H9 (cell line): ENCODE data around the gene AQP2. TPM values are rescaled to one million over a fixed set of nuclear protein-coding genes. Genes with fewer than 3 reads are reported as not detected.

Source experiments
- DNase-seq: peaks from one replicate; pipeline ENCODE4 v3.0.0-alpha.2; 2017
- H2AFZ ChIP-seq: one replicate; pipeline ENCODE4 v1.6.1; 2013; ENCODE audit warnings: mild to moderate bottlenecking, low read length, control low read depth, moderate library complexity
- H2AK5ac ChIP-seq: 2 replicates; pipeline ENCODE4 v1.6.1; 2013; ENCODE audit warnings: low read length, control low read depth, mixed read lengths; ENCODE audit not compliant: insufficient read length
- H2BK120ac ChIP-seq: one replicate; pipeline ENCODE4 v1.6.1; 2013; ENCODE audit warnings: low read depth, mild to moderate bottlenecking, low read length, control low read depth, inconsistent platforms; ENCODE audit not compliant: poor library complexity, severe bottlenecking
- H2BK12ac ChIP-seq: 2 replicates; pipeline ENCODE4 v1.6.1; 2013; ENCODE audit warnings: low read length, control low read depth, mixed read lengths, low read depth; ENCODE audit not compliant: insufficient read length
- H2BK15ac ChIP-seq: 2 replicates; pipeline ENCODE4 v1.6.1; 2013; ENCODE audit warnings: low read depth, low read length, control low read depth
- H2BK20ac ChIP-seq: one replicate; pipeline ENCODE4 v1.6.1; 2013; ENCODE audit warnings: low read depth, mild to moderate bottlenecking, low read length, control low read depth, inconsistent platforms; ENCODE audit not compliant: poor library complexity, severe bottlenecking
- H2BK5ac ChIP-seq: 2 replicates; pipeline ENCODE4 v1.6.1; 2013; ENCODE audit warnings: low read length, control low read depth, mixed read lengths; ENCODE audit not compliant: insufficient read length
- H3K14ac ChIP-seq: 2 replicates; pipeline ENCODE4 v1.6.1; 2013; ENCODE audit warnings: low read length, control low read depth; ENCODE audit not compliant: insufficient read depth
- H3K18ac ChIP-seq: 2 replicates; pipeline ENCODE4 v1.6.1; 2013; ENCODE audit warnings: low read depth, mild to moderate bottlenecking, mixed read lengths, low read length, control low read depth; ENCODE audit not compliant: insufficient read length
- H3K23ac ChIP-seq: 2 replicates; pipeline ENCODE4 v1.6.1; 2013; ENCODE audit warnings: low read length, control low read depth, mixed read lengths, low read depth; ENCODE audit not compliant: insufficient read length
- H3K23me2 ChIP-seq: 2 replicates; pipeline ENCODE4 v1.6.1; 2013; ENCODE audit warnings: low read depth, mild to moderate bottlenecking, mixed read lengths, low read length, control low read depth; ENCODE audit not compliant: insufficient read length, poor library complexity, severe bottlenecking
- H3K27ac ChIP-seq: 2 replicates; pipeline ENCODE4 v1.5.1; 2013; ENCODE audit warnings: low read length, control low read depth, mixed read lengths, low read depth; ENCODE audit not compliant: insufficient read length
- H3K27me3 ChIP-seq: 2 replicates; pipeline ENCODE4 v1.6.1; 2013; ENCODE audit warnings: low read length, control low read depth, inconsistent platforms; ENCODE audit not compliant: insufficient read depth
- H3K4ac ChIP-seq: 2 replicates; pipeline ENCODE4 v1.6.1; 2013; ENCODE audit warnings: low read depth, mild to moderate bottlenecking, control low read depth, inconsistent platforms, low read length, moderate library complexity
- H3K4me1 ChIP-seq: 2 replicates; pipeline ENCODE4 v1.6.1; 2013; ENCODE audit warnings: low read length, control low read depth, inconsistent platforms; ENCODE audit not compliant: insufficient read depth
- H3K4me2 ChIP-seq: 2 replicates; pipeline ENCODE4 v1.6.1; 2013; ENCODE audit warnings: low read length, control low read depth, mixed read lengths; ENCODE audit not compliant: insufficient read length, insufficient read depth
- H3K56ac ChIP-seq: 2 replicates; pipeline ENCODE4 v1.6.1; 2013; ENCODE audit warnings: low read depth, mild to moderate bottlenecking, mixed read lengths, low read length, control low read depth; ENCODE audit not compliant: insufficient read length
- H3K79me1 ChIP-seq: 2 replicates; pipeline ENCODE4 v1.6.1; 2013; ENCODE audit warnings: low read depth, mild to moderate bottlenecking, moderate library complexity, low read length, control low read depth, inconsistent platforms; ENCODE audit not compliant: insufficient read depth, poor library complexity, severe bottlenecking
- H3K79me2 ChIP-seq: 2 replicates; pipeline ENCODE4 v1.6.1; 2013; ENCODE audit warnings: low read length, control low read depth, inconsistent platforms; ENCODE audit not compliant: insufficient read depth
- H3K9ac ChIP-seq: 2 replicates; pipeline ENCODE4 v1.6.1; 2013; ENCODE audit warnings: low read length, control low read depth, mixed read lengths; ENCODE audit not compliant: insufficient read length; ENCODE audit errors: extremely low read depth
- H3K9me3 ChIP-seq: one replicate; pipeline ENCODE4 v1.6.1; 2013; ENCODE audit warnings: low read depth, low read length, inconsistent platforms; ENCODE audit not compliant: control insufficient read depth
- H3T11ph ChIP-seq: one replicate; pipeline ENCODE4 v1.6.1; 2013; ENCODE audit warnings: mild to moderate bottlenecking, low read length, control low read depth, inconsistent platforms
- H4K20me1 ChIP-seq: one replicate; pipeline ENCODE4 v1.6.1; 2013; ENCODE audit not compliant: control insufficient read depth, insufficient read length, insufficient read depth
- H4K5ac ChIP-seq: 2 replicates; pipeline ENCODE4 v1.6.1; 2013; ENCODE audit warnings: low read depth, mild to moderate bottlenecking, mixed read lengths, low read length, control low read depth; ENCODE audit not compliant: insufficient read length
- H4K8ac ChIP-seq: replicated peaks from 2 replicates; pipeline ENCODE4 v1.6.1; 2013; ENCODE audit warnings: low read length, control low read depth, mixed read lengths, low read depth; ENCODE audit not compliant: insufficient read length
- H4K91ac ChIP-seq: 2 replicates; pipeline ENCODE4 v1.6.1; 2013; ENCODE audit warnings: low read depth, mild to moderate bottlenecking, moderate library complexity, mixed read lengths, low read length, control low read depth; ENCODE audit not compliant: insufficient read length
- H3K27ac Mint-ChIP-seq, 3 experiments: 2 replicates in 2 of 3; 3 replicates in 1 of 3; pipeline ENCODE4 v1.8.0; 2020 to 2021; ENCODE audit warnings: mixed read lengths in 3 of 3, mild to moderate bottlenecking in 1 of 3, moderate library complexity in 1 of 3
- H3K27me3 Mint-ChIP-seq: 2 replicates; pipeline ENCODE4 v1.8.0; 2021; ENCODE audit warnings: low read depth, mild to moderate bottlenecking, moderate library complexity, mixed read lengths
- H3K36me3 Mint-ChIP-seq, 3 experiments: 2 replicates in 2 of 3; 3 replicates in 1 of 3; pipeline ENCODE4 v1.8.0; 2020 to 2021; ENCODE audit warnings: low read depth in 3 of 3, mixed read lengths in 3 of 3; ENCODE audit not compliant: insufficient read depth in 1 of 3
- H3K4me1 Mint-ChIP-seq, 2 experiments: 2 replicates each; pipeline ENCODE4 v1.8.0; 2020; ENCODE audit warnings: mixed read lengths in 2 of 2
- H3K4me3 Mint-ChIP-seq, 2 experiments: 2 replicates in 1 of 2; 3 replicates in 1 of 2; pipeline ENCODE4 v1.8.0; 2020 to 2021; ENCODE audit warnings: mild to moderate bottlenecking in 2 of 2, mixed read lengths in 2 of 2, moderate library complexity in 1 of 2
- H3K9me3 Mint-ChIP-seq, 2 experiments: 2 replicates in 1 of 2; 3 replicates in 1 of 2; pipeline ENCODE4 v1.8.0; 2020; ENCODE audit warnings: mild to moderate bottlenecking in 2 of 2, mixed read lengths in 2 of 2, moderate library complexity in 1 of 2
- CTCF ChIP-seq: fragments of 200-600 bp; sonication (generic); conservative IDR thresholded peaks from 3 replicates; pipeline ENCODE4 v1.8.0; 2021; ENCODE audit warnings: antibody characterized with exemption, mild to moderate bottlenecking
- total RNA-seq: library from RNA; stranded (reverse); gene quantifications from 2 replicates; pipeline ENCODE4 v1.2.1, GENCODE V29; 2021

Gene AQP2
- total RNA-seq, 1 experiment from 2014 or later, result not detected

DNA sequence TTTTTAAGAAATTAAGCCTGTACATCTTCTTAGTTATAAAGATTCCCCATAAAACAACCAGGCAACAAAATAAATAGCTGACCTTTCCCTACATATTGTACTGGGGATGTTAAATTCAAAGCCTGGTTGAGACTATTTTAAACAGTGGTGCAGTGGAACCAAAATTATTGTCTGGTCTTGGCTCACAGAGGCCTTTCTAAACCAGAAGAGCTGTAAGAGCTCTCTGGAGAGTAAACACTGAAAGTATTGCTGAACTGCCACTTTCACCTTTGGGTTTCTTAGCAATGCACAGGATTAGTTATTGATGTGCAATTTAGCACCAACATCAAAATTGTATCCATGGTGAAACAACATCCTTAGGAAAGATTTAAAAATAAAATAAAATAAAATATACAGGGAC is 54.2 kb downstream of the AQP2 start:
- Histone ChIP-seq H3K9me3 (no peaks in the 10 kb centered on the region), H4K8ac (no peak overlapping the region)
- peaks cover 14 to 65% (median 58%) of the 10 kb centered on the region in 3 experiments; a peak in 6 of 7 replicates for H3K36me3 Mint-ChIP-seq

More for the DNA sequence above, 54.2 kb downstream of the AQP2 start:
- Histone ChIP-seq H3K4me2 (no peak overlapping the region), H3K18ac (no peak overlapping the region), H3K56ac (no peak overlapping the region), H3K79me1 (peaks cover 3% of the 10 kb centered on the region), H4K5ac (no peak overlapping the region), H2BK15ac (no peak overlapping the region), H3K27me3 (no peaks in the 10 kb centered on the region), H3T11ph (no peak overlapping the region), H2BK12ac (no peak overlapping the region), H2BK120ac (no peak overlapping the region), H3K9ac (no peak overlapping the region), H3K14ac (no peak overlapping the region), H3K4me1 (no peaks in the 10 kb centered on the region), H4K20me1 (no peaks in the 10 kb centered on the region), H3K23ac (no peak overlapping the region), H2AFZ (no peak overlapping the region), H2AK5ac (no peak overlapping the region), H4K91ac (no peak overlapping the region), H3K27ac (no peak overlapping the region), H2BK20ac (no peak overlapping the region), H3K4ac (no peak overlapping the region), H3K79me2 (no peaks in the 10 kb centered on the region), H3K23me2 (no peaks in the 10 kb centered on the region), H2BK5ac (no peak overlapping the region)
- H3K9me3 Mint-ChIP-seq, result no peaks in the 10 kb centered on the region
- no peak overlapping the region for H3K4me3 Mint-ChIP-seq
- no peaks in the 10 kb centered on the region for H3K4me1 Mint-ChIP-seq
- H3K27me3 Mint-ChIP-seq, result no peaks in the 10 kb centered on the region
- H3K27ac Mint-ChIP-seq, result no peak overlapping the region
- DNase-seq, result no peak
- TF ChIP-seq CTCF, result no peak
